ENCODE data around the gene FRS2.

FRS2 gene

DNA sequence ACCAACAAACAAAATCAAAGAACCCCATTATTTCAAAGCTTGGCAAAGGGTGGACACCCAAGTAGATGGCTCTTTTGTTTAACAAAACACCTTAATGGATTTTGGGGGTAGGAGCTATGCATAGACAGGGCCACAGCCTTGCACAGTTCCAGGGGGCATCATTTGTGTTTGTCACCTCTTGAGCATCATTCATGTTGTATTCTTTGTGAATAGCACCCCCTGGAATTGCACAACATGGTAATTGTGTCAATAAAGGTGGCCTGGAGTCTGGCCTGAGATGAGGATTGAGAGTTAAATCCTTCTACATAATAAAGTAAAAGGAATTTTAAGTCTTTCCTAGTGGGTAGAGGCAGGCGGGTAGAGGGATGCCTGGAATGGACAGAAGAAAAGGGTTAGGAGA, 3.3 kb upstream of the FRS2 start:
- DNase-seq: no peak

DNA sequence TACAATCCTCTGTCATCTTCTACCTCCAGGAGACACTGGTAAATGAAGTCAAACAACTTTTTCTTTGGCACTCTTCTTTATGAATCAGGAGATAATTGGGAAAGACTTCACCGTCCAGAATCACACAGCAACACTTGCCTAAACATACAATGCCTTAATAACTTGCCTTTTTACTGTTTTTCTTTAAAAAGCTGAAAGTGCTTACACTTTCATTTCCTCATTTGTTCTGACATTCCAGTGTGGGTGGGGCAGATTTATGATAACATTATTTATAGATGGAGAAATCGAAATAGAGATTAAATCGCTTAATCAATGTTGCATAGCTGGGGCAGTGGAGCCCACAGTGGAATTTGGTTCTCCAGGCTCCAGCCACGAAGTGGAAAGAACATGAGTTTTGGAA, 2.8 kb upstream of the FRS2 start:
- DNase-seq: no peak

DNA sequence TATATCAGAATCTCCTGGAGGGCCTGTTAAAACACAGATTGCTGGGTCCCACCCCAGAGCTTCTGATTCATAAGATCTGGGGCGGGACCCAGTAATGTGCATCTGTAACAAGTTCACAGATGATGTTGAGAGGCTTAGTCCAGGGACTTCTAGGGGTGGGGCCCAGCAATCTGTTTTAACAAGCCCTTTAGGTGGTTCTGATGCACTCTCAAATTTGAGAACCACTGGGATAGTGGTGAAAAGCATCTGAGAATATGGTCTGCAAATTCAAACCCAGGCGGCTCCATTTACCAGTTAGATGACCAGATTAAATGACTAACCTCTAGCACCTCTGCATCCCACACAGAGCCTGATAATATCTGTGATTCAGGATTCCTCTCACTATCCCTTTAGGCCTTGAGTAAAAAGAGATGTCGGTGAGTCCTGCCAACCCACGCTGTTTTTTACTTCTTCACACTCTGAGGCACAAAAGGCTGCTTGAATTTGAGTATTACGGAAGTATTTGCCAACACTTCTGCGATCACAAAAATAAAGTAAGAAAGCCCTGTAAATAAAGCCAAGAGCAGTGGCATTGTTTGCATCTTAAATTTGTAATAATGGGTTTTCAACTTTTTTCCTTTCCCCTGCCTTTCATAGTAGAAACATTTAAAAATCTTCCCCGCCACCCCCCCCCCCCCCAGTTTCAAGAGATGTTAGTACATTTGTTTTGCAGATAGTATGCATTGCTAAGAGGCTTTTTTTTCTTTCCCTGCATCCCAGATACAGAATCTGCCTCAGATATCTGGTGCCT, 1.8 kb upstream of the FRS2 start:
- DNase-seq: no peak

DNA sequence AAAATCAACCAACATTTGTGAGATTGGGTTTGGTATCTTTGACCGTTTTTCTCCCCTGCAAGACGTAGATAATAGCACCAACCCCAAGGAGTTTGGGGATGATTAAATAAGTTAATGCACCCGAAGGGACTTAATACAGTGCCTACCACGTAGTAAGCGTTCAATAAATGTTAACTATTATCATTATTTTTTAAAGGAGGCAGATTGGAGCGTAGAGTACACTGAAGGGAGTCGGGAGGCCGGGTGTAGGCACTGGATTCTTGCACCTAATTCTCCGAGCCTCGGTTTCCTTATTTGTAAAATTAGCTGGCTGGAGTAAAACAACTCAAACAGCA, 367 bp upstream of the FRS2 start:
- no peak for DNase-seq

DNA sequence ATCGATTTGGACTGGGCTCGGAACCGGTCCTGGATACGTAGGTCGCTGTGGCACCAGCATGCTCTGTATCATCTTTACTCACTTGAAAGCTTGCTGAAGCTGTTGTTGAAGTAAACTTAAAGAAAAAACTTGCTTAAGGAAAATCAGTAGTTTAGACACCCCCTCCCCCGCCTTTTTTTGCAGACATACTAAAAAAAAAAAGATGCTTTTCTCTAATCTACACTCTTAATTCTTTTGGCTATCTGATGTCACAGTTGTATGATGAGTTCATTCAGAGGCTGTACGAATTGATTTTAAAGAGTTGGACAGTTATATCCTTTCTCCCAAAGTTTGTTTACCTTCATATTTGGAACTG, 865 bp downstream of the FRS2 start:
- DNase-seq: no peak

DNA sequence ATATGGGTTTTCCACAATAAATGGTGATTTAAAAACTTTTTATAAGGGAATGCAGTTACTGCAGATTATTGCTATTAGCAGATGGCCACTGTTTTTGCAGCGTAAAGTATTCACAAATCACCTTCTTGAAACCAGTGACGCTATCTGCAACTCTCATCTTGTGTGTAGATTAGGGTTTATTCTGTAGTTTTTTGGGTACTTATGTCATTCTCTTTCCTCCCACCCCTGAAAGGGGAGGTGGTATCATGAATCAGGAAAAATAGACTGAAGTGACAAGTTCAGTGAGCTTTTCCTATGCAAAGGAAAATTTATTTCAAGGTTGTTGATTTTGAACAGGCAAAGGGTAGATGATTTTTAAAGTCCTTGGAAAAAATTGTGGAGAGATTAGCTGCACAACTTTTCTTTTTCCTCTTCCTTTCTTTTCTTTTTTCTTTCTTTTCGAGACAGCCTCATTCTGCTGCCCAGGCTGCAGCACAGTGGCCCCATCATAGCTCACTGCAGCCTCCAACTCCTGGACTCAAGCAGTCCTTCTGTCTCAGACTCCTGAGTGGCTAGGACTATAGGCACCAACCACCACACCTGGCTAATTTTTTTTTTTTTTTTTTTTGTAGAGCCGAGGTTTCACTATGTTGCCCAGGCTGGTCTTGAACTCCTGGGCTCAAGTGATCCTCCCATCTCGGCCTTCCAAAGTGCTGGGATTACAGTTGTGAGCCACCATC, 1.6 kb downstream of the FRS2 start:
- DNase-seq: no peak

DNA sequence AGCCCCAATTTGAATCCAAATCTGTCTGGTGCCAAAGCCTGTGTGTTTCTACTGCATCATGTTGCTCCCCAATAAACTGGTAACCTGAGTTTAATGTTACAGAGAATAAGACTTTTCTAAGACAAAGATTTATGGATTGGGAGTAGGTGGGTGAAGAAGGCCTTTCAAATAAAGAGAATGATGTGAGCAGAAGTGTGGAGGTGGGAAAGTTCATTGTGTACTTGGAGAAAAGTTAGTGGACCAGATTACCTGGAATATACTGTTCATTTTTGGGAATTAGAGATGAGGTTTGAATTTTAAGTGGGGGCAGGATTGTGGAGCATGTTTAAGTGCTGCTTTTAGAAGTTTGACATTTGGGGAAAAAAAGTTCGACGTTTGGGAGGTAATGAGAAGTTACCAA, 3.1 kb downstream of the FRS2 start:
- DNase-seq: no peak

DNA sequence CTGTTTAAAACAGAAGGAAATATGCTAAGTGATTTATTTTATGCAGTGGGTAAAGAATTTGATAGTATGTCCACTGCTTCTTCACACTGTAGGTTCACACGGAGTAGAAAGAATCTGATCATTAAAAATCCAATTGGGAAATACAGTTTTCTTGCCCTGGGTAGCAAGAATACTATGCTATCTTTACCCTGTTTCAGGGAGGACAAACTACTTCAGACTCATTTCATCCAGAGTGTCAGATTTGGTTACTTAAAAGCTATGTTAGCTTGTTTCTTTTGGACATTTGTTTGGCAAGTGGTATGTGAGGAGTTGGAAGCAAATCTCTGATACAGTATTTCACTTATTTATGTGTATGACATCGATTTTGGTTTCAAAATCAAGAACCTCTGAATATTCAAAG, 4.3 kb downstream of the FRS2 start:
- DNase-seq: no peak

DNA sequence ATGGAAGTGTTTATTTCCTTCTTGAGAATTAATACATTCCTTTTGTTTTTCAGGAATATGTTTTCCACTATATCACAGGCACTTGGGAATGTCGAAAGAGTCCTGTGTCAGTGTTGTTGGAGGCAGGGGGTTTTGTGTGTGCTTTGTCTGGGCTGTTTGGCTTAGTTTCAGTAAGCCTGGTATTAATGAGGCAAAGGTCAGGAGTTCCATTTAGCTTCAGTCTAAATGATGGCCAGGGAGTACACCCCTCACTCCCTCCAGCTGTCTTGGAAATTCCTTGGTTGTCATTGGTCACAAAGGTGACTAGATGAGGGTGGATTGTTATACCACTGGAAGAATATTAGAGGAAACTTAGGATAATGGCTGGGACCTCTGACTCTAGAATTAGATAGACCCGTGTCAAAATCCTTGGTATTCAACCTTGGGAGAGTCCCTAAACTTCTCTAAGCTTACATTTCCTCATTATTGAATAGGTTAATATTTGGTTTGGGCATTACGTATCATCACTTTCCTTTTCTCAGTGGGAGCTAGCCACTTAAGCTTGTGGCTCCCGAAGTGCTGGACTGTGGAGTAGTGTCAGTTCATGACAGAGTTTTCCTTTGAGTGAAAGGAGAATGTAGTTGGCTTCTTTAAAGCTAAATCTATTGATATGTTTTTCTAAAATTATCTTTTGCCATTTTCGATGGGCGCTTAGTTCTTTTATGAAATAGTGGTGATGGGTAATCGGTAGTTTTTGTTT, 5.2 kb downstream of the FRS2 start:
- no peak for DNase-seq

DNA sequence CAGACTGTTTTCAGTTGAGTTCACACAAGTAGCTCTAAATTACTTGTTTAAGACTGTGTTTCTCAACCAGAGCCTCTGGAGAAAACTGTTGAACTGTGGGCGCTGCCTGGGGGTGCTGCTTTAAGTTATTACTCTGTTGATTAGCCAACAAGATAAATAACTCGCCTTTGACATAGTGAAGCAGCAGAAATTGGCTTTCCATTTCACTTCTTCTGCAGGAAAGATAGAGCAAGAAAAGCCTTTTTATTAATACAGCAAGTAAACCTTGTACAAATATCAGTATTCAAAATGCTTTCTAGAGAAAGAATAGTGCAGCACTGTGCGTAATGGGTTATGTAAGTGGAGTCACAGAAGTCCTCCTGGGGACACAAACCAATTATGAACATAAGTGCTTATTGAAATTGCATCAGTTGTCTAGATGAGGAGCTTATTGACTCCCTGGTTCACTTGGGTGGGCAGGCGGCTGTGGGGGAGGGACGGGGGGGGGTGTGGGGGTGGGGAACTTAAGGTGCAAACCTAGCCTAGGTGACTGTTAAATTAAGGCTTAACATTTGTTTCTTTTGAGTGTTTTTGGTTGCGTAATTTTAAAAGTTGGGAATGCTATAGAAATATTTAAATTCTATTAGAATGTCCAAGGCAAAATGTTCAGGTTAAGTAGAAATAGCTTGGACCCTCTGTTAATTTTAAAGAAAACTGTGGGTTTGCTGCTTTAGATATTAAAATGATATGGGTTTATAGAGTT, 6.3 kb downstream of the FRS2 start:
- DNase-seq: peak in 1 of 2 experiments; percentile 3

DNA sequence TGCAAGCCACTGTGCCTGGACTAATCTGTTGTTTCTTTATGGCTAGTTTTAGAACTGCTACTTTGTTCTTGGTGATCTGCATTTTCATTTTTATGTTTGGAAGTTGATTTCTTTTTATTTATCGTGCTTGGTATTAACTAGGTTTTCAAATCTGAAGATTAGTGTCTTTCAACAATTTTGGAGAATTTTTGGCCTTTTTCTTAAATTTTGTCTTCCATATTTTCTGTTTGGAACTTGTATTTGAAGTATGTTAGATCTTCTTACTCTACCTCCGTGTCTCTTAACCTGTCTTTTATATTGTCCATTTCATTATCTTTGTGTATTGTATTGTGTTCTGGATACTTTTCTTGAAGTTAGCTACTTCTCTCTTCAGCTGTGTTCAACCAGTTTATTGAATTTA, 9.5 kb downstream of the FRS2 start:
- DNase-seq: no peak

DNA sequence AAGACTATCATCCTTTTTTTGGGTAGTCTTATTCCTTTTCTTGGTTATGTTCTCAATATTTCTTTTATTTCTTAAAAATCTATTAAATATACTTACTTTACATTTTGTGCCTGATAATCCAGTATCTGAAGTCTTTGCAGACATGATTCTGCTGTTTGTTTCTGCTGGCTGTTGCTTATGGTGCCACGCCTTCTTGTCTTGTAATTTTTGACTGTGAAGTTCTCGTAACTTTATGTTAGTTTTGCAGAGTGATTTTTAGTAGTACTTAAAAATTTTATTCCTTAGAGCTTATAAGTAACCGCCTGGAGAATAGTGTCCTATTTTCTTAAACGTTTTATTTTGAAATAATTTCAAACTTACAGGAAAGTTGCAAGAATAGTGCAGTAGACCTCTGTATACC, 10.5 kb downstream of the FRS2 start:
- no peak for DNase-seq

DNA sequence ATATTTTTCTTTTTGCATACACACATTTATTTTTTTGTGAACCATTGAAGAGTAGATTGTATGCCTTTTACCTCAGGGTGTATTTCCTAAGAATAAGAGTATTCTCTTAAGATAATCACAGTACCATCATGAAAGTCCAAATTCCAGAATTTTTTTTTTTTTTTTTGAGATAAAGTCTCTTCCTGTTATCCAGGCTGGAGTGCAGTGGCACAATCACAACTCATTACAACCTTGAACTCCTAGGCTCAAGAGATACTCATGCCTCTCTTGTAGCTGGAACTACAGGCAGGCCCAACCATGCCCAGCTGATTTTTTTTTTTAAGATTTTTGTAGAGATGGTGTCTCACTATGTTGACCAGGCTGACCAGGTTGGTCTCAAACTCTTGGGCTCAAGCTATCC, 10.9 kb downstream of the FRS2 start:
- no peak for DNase-seq

DNA sequence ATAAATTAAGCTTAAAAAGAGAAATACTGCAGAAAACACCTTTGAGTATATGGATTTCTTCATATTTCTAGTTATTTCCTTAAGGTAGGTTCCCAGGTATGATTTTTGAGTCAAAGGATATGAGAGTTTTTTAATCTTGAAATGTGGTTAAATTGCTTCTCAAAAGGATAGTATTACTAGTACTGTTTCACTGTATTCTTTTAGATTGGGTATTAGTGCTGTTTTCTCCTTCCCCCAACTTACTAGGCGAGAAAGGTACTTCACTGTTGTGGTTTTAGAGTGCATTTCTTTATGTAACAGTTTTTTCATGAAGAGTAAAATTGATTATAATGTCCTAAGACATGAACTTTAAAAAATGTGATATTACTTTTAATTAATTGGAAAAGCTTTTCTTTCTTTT, 13.5 kb downstream of the FRS2 start:
- no peak for DNase-seq

DNA sequence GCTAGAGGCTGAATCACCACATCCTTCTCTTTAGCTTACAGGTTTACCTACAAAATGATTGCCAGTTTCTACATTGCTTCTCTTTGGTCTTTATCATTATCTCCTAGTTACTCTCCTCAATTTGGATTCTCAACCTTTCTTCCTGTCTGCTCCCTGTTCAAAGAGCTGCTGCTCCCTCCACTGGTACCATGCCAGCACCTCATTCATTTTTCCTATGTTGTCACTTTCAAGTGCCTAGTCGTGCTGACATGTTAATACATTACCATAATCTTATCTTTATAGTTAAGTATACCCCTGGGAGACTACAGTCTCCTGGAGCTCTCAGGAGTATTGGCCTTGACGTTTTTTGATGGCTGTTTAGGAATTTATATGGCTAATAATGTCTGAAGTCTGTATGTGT, 14.2 kb downstream of the FRS2 start:
- no peak for DNase-seq

DNA sequence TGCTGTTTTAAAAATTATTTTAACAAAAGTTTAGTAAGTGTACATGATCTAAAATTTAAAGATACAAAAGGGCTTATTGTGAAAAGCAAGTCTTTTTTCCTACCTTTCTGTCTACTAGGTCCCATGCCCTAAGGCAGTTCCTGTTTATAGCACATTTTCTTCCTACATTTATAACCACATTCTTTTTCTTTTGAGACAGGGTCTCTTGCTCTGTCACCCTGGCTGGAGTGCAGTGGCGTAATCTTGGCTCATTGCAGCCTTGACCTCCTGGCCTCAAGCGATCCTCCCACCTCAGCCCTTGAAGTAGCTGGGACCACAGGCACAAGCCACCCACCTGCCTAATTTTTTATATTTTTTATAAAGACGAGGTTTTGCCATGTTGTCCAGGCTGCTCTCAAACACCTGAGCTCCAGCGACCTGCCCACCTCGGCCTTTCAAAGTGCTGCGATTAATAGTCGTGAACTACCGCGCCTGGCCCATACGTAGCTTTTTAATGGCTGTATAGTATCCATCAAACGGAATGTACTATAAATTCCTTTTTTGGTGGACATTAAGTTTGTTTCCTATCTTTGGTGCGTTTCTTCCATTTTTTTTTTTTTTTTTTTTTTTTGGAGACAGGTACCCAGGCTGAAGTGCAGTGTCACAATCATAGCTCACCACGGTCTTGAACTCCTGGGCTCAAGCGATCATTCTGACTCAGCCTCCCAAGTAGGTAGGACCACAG, 20.9 kb downstream of the FRS2 start:
- DNase-seq: no peak

DNA sequence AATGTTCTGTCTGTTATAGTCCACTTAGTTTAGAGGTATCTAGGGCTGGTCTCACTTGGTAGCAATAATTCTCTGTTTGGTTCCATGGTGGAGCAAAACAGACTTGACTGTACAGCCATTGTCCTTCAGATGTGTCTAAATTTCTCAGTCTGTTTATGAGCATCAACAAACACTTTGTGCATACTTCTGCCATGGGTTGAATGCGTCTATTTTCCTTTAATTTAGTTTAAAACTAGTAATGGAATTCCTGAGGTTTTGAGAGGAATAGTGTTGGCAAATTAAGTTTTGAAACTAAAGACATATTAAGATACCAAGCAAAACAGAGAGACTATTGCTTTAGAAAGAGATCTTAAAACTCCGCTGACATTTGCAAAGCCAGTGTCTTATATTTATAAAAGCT, 22.6 kb downstream of the FRS2 start:
- DNase-seq: no peak

DNA sequence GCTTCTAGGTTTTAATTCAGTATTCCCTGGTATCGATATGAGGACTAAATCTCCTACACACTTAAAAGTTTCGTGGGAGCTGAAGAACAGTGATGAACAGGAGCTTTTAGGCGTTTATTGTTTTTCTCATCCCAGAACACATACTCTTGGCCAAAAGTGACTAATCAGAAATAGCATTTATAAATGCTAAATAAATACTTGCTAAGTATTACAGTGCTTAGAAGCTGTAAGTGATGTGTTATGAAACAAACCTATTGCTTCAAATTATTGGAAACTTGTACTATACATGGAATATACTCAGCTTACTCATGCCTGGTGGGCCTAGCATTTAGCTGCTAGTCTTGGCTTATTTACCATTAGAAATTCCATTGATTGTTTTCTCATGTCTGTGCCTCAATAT, 24.9 kb downstream of the FRS2 start:
- DNase-seq: no peak

DNA sequence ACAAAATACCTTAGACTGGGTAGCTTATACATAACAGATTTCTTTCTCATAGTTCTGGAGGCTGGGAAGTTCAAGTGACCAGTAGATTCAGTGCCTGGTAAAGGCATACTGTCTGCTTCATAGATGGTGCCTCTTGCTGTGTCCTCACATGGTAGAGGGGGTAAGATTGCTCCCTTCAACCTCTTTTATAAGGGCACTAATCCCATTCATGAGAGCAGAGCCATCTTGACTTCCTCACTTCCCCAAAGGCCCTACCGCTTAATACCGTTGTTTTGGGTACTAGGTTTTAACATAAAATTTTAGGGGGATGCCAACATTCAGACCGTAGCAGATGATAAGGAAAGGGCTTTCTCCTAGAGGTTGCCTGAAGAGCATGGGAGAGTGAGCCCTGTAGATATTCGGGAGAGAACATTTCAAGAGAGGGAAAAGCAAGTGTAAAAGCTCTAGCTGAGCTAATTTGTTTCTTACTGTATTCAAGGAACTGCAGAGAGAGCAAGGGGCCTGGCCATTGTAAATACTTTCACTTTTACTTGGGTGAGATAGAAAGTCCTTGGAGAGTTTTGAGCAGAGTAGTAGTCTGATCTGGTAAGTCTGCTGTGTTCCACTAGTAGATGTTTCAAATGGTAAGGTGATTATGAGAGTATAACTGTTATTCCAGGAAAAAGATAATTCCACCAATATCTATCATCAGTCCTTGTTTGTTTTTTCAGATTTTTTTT, 27.3 kb downstream of the FRS2 start:
- no peak for DNase-seq

DNA sequence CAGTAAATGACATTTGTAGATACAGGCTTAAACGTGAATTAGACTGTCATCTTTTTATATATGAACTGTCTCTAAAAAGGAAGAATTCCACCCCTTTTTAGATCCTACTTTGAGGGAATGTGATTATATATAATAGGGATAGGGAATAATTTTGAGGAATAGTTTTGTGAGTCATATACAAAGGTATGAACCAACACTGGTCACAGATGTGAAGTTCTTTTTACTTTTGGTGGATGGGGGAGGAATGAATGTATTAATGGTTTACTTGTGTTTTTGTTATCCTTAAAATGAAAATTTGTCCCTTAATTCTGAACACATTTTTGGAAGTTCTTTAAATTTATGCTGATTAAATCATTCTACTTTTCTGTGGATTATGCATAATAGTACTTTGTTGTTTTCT, 30.4 kb downstream of the FRS2 start:
- DNase-seq: no peak

DNA sequence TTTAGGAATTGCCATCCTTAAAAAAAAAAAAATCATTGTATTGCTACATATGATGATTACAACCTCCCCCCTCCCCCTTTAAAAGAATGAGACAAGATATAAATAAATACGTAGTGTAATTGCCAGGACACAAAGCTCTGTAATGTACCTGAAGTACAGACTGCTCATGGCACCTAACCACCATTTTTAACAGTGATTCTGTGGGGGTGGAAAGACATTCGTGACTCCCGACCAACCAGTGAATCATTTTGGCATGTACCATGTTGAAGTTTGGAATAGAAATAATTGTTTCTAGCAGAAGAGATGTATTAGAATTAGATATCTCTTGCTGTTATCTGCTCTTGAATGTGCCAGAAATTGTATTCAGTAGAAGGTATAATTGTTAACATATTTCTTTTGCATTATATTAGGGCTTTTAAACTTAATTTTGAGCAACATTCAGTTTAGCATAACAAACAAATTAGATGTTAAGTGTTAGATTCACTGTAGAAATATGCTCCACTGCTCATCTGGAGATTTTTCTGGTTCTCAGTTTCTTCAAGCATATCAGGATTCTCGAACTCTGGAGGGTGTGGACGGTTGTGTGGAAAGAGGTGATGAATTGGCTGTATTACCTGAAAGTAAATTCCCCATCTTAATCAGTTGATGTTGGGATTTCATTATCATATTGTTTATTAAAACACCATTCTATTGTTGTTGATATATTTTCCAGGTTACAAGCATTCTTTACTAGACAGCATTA, 31.1 kb downstream of the FRS2 start:
- DNase-seq: no peak
